ENCODE results near the gene AIMP1. TPM values are rescaled to one million over a fixed set of nuclear protein-coding genes. Genes with fewer than 3 reads are reported as not detected.
"Not testable (repeated sequence)": the region's sequence is repeated elsewhere in the genome, so short reads cannot be mapped to it uniquely, and the experiment has no call there.

Gene AIMP1
- total RNA-seq, 3 donors from 2014 or later = 42.6 to 51.9 (median 46.9) TPM

DNA sequence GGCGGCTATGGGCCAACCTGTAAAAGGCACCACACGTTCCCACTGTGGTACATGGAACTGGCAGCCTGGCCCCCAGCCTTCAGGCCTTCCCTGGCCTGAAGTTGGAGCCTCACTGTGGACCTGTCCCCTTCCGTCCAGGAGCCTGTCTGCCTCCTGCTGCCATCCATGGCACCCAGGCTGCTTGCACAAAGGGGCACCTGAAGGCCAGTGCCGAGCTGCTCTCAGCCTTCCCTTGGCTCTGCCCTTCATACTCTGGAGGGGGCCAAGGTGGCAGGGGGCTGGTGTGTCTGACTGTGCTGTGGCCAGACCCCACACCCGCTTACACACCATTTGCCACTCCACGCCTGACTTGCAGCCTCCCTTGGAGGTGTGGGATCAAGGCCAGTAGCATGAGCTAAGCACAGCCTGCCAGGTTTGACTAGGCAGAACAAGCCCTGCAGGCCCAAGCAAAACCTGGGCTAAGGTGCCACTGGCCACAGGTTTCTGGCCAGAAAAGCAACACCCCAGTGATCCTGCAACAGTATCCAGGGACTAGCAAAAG is 69.6 kb downstream of the AIMP1 start:
- Histone ChIP-seq H3K36me3 (ENCODE audit: low read depth) (no peaks in the 10 kb centered on the region), H3K9me3 (no peaks in the 10 kb centered on the region), H3K4me3 (no peak overlapping the region), H3K4me1 (ENCODE audit: low read depth) (no peaks in the 10 kb centered on the region)
- TF ChIP-seq, protein P1, sequence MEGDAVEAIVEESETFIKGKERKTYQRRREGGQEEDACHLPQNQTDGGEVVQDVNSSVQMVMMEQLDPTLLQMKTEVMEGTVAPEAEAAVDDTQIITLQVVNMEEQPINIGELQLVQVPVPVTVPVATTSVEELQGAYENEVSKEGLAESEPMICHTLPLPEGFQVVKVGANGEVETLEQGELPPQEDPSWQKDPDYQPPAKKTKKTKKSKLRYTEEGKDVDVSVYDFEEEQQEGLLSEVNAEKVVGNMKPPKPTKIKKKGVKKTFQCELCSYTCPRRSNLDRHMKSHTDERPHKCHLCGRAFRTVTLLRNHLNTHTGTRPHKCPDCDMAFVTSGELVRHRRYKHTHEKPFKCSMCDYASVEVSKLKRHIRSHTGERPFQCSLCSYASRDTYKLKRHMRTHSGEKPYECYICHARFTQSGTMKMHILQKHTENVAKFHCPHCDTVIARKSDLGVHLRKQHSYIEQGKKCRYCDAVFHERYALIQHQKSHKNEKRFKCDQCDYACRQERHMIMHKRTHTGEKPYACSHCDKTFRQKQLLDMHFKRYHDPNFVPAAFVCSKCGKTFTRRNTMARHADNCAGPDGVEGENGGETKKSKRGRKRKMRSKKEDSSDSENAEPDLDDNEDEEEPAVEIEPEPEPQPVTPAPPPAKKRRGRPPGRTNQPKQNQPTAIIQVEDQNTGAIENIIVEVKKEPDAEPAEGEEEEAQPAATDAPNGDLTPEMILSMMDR (IDR thresholded peaks at IDR 0.05) = no peak
- DNase-seq = no peak
- no peak for ATAC-seq
- intact Hi-C loops (cut with DNase I, micrococcal nuclease) = no loop called here

DNA sequence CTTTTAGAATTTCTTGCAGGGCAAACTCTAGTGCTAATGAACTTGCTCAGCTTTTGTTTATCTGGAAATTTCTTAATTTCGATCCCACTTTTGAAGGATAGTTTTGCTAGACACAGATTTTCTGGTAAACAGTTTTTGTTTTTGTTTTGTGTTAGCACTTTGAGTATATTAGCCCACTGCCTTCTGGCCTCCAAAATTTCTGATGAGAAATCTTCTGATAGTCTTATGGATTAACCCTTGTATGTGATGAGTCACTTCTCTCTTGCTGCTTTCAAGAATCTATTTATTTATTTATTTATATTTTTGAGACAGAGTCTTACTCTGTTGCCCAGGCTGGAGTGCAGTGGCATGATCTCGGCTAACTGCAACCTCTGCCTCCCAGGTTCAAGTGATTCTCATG is 79.2 kb downstream of the AIMP1 start:
- H3K4me3 ChIP-seq = no peak overlapping the region
- TF ChIP-seq, protein P1 (IDR thresholded peaks at IDR 0.05) = no peak
- no peak for ATAC-seq
- no peak for DNase-seq
- H3K36me3 ChIP-seq (ENCODE audit: low read depth) = no peaks in the 10 kb centered on the region
- intact Hi-C loops (cut with DNase I, micrococcal nuclease) = no loop called here
- peaks cover 24% of the 10 kb centered on the region for H3K9me3 ChIP-seq
- no peaks in the 10 kb centered on the region for H3K4me1 ChIP-seq (ENCODE audit: low read depth)

DNA sequence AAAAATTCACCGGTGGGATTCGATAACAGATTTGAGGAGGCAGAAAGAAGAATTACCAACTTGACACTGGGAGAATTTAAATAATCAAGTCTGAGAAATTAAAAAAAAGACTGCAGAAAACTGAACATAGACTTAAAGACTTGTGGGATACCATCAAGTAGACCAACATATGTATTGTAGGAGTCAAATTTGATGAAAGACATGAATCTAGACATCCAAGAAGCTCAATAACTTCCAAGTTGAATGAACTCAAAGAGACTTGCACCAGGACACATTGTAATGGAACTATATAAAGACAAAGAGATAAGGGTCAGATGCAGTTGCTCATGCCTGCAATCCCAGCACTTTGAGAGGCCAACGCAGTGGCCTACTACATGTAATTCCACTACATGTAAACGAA is 82.5 kb downstream of the AIMP1 start:
- intact Hi-C loops (cut with DNase I, micrococcal nuclease); H3K4me1 ChIP-seq (ENCODE audit: low read depth); DNase-seq; H3K4me3 ChIP-seq; ATAC-seq; H3K36me3 ChIP-seq (ENCODE audit: low read depth): not testable (repeated sequence)
- peaks cover 24% of the 10 kb centered on the region for H3K9me3 ChIP-seq

Other genes starting within 250 kb of the AIMP1 start
- gene TBCK, start 341 bp upstream of the AIMP1 start, total RNA-seq = 10 to 100 TPM; 23.1 to 42.5 (median 38.3) TPM
- not detected for gene GIMD1, start 52.2 kb downstream of the AIMP1 start, total RNA-seq

All from mucosa of descending colon (tissue), 3 donors.